Panc1 (cell line): ENCODE measurements around the gene GLT8D1. TPM values are rescaled to one million over a fixed set of nuclear protein-coding genes. Genes with fewer than 3 reads are reported as not detected.

Experiments
- ATAC-seq: fragments of 200-7000 bp; cut with Tn5 transposase; 2 replicates; pipeline ENCODE4 v1.9.1; 2020; ENCODE audit warnings: mild to moderate bottlenecking, moderate library complexity
- BruUV-seq: library from RNA; stranded (reverse); fragments of 400-500 nt; replicated peaks from 2 replicates; lab custom pipeline; 2021; lab: Mats Ljungman, UMichigan
- CTCF ChIA-PET: fragments of 300-600 bp; sonication (Branson Sonifier 250); formaldehyde crosslinking; loops from one replicate; lab custom pipeline; 2022; ENCODE audit warnings: antibody characterized with exemption; lab: Charles Lee
- POLR2A ChIA-PET: fragments of 300-600 bp; sonication (Branson Sonifier 250); formaldehyde crosslinking; loops from one replicate; lab custom pipeline; 2022; ENCODE audit warnings: antibody characterized with exemption; lab: Charles Lee
- DNase-seq: peaks from one replicate; pipeline ENCODE4 v3.0.0-alpha.2; 2010; ENCODE audit warnings: low read depth, low spot score
- H3K27ac ChIP-seq: 2 replicates; pipeline ENCODE4 v1.5.1; 2011; ENCODE audit warnings: mild to moderate bottlenecking, low read length, inconsistent platforms
- H3K27me3 ChIP-seq: fragments of 200-500 bp; sonication (Bioruptor generic); 2 replicates; pipeline ENCODE4 v1.6.0; 2014; ENCODE audit warnings: low read length, inconsistent platforms; ENCODE audit not compliant: control insufficient read depth, insufficient read depth
- H3K36me3 ChIP-seq: fragments of 200-500 bp; sonication (Bioruptor generic); 2 replicates; pipeline ENCODE4 v1.5.1; 2014; ENCODE audit warnings: inconsistent platforms, mild to moderate bottlenecking, low read length, moderate library complexity; ENCODE audit not compliant: control insufficient read depth, insufficient read depth
- H3K4me1 ChIP-seq: 2 replicates; pipeline ENCODE4 v1.5.1; 2011; ENCODE audit warnings: inconsistent platforms, mild to moderate bottlenecking, low read length, moderate library complexity; ENCODE audit not compliant: control insufficient read depth, insufficient read depth
- H3K4me3 ChIP-seq, 2 experiments: 2 replicates each; pipeline ENCODE4 v1.5.1; 2011 to 2012; ENCODE audit warnings: low read depth in 2 of 2, low read length in 2 of 2, mild to moderate bottlenecking in 2 of 2, inconsistent platforms in 1 of 2, moderate library complexity in 1 of 2
- H3K9me3 ChIP-seq: fragments of 200-500 bp; sonication (Bioruptor generic); 2 replicates; pipeline ENCODE4 v1.5.1; 2014; ENCODE audit warnings: low read depth, mild to moderate bottlenecking, inconsistent platforms, low read length, moderate library complexity; ENCODE audit not compliant: control insufficient read depth, insufficient read depth
- CTCF ChIP-seq: fragments of 450-650 bp; IDR thresholded peaks from 2 replicates; pipeline ENCODE4 v1.5.1; 2017; ENCODE audit warnings: mild to moderate bottlenecking
- POLR2AphosphoS5 ChIP-seq: IDR thresholded peaks from 2 replicates; pipeline ENCODE4 v1.6.1; 2012; ENCODE audit warnings: mild to moderate bottlenecking, low read depth, low read length, moderate library complexity
- REST ChIP-seq, 2 experiments: IDR thresholded peaks; 2 replicates each; pipeline ENCODE4 v1.6.1; 2011 to 2012; ENCODE audit warnings: low read depth in 2 of 2, control low read depth in 1 of 2, low read length in 1 of 2, mild to moderate bottlenecking in 1 of 2, moderate library complexity in 1 of 2; ENCODE audit not compliant: insufficient read depth in 1 of 2
- SIN3A ChIP-seq: IDR thresholded peaks from 2 replicates; pipeline ENCODE4 v1.6.1; 2012; ENCODE audit warnings: low read depth, mild to moderate bottlenecking, low read length, moderate library complexity, borderline replicate concordance; ENCODE audit not compliant: insufficient read depth
- TCF7L2 ChIP-seq: IDR thresholded peaks from 2 replicates; pipeline ENCODE4 v1.6.1; 2011; ENCODE audit warnings: mild to moderate bottlenecking, low read depth, low read length, inconsistent platforms
- in situ Hi-C: cut with HindIII; loops from 2 replicates; pipeline ENCODE4 v1.10.0; 2016; ENCODE audit warnings: low sequenced_read_pairs, low pct_unique_long_range_greater_than_20kb
- intact Hi-C: fragments of 100-400 bp; cut with micrococcal nuclease; formaldehyde crosslinking; loops from one replicate; pipeline ENCODE4 v1.10.0; 2022; ENCODE audit not compliant: unreplicated experiment
- total RNA-seq: library from RNA; stranded (reverse); gene quantifications from one replicate; pipeline ENCODE4 v1.2.1, GENCODE V29; 2021; ENCODE audit not compliant: unreplicated experiment

The GLT8D1 gene
- total RNA-seq, 1 experiment from 2014 or later: 51.3 TPM

- TF ChIP-seq CTCF (no peak), TCF7L2 (no peak), SIN3A (no peak), REST (IDR thresholded peaks at IDR 0.05; ENCODE audit: insufficient read depth in 1 of 2, low read depth in 2 of 2, low read length in 1 of 2) (no peak), POLR2AphosphoS5 (no peak)
- Histone ChIP-seq H3K4me1 (peaks cover 14% of the 10 kb centered on the region), H3K36me3 (peaks cover 55% of the 10 kb centered on the region), H3K4me3 (no peak overlapping the region), H3K27ac (no peak overlapping the region), H3K9me3 (no peaks in the 10 kb centered on the region), H3K27me3 (no peaks in the 10 kb centered on the region)
- CTCF ChIA-PET: no interaction called here
- no peak for ATAC-seq
- in situ Hi-C loops (no loop called here), intact Hi-C loops (no loop called here)
- no peak for DNase-seq
- POLR2A ChIA-PET: no interaction called here
- BruUV-seq: no TSS peak
Measured at GRCh38 chr3:52689151-52689550, 16.4 kb downstream of the GLT8D1 start.

DNA sequence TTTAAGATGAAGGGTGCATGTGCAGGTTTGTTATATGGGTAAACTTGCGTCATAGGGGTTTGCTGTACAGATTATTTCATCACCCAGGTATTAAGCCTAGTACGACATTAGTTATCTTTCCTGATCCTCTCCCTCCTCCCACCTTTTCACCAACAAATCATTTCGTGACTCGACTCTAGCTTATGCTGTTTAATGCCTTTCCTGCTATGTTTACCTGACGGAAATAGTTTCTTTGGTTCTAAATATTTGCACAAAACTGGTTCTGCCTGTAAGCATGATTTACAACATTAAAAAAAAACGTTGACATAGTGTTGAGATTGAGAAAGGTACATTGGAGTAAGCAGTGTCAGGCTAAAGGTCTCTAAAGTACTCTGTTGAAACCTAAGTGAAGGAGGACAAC, 17.3 kb downstream of the GLT8D1 start:
- Histone ChIP-seq H3K27ac (peak overlapping the region; percentile 97; the same call in 1 of the 2 replicates), H3K36me3 (peaks cover 52% of the 10 kb centered on the region)

More for the DNA sequence above, 17.3 kb downstream of the GLT8D1 start:
- BruUV-seq: no TSS peak
- intact Hi-C loops: no loop called here
- H3K4me3 ChIP-seq: no peak overlapping the region
- POLR2A ChIA-PET: no interaction called here
- no peaks in the 10 kb centered on the region for H3K27me3 ChIP-seq
- no peaks in the 10 kb centered on the region for H3K9me3 ChIP-seq
- TF ChIP-seq TCF7L2 (no peak), POLR2AphosphoS5 (no peak), REST (IDR thresholded peaks at IDR 0.05; ENCODE audit: insufficient read depth in 1 of 2, low read depth in 2 of 2, low read length in 1 of 2) (no peak), CTCF (no peak), SIN3A (no peak)
- CTCF ChIA-PET: no interaction called here
- in situ Hi-C loops: no loop called here
- H3K4me1 ChIP-seq: peaks cover 15% of the 10 kb centered on the region
- DNase-seq: no peak
- no peak for ATAC-seq
